ENCODE measurements around the gene MRPL22.
"Not testable (repeated sequence)": the region's sequence is repeated elsewhere in the genome, so short reads cannot be mapped to it uniquely, and the experiment has no call there.

Gene MRPL22

DNA sequence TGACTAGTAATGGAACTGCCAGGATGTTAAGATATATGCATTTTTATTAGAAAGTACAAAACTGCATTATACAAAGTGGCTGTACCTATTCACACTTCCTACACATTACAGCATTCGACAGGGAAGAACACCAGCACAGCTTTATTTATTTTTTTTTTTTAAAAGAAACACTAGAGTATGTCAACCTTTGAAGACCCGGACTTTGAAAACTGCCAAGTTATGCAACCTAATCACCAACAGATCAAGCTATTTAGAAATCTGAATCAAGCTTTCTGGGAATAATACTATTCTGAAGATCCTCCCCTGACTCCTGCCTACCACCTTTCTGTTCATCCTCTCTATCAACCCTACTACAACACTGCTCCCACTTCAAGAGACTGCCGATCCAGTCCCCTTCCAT lies 7.3 kb upstream of the MRPL22 start:
- H3K9me3 Mint-ChIP-seq: no peaks in the 10 kb centered on the region
- ATAC-seq: no peak
- H3K27me3 Mint-ChIP-seq: no peaks in the 10 kb centered on the region
- no peak overlapping the region for H3K4me3 Mint-ChIP-seq
- peaks cover 22% of the 10 kb centered on the region for H3K4me1 Mint-ChIP-seq
- peak overlapping the region in 1 of 2 donors; percentile 0 for H3K27ac Mint-ChIP-seq
- no peak for DNase-seq

DNA sequence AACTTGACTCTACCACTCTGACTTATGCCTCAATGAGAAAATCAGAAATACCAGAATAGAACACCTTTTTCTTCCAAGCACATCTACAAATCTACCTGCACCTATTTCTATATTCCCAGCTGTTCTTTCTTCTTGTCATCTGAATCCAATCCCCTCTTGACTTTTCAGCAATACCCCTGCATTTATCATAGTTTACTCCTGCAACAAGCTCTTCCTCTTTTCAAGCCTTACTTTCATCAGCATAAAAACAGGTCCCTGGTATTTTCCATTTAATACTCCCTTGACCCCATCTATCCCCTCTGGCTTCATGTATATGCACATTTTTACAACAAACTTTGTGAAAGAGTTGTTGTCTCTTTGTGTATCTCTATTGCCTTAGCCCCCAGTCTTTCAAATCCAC lies 6.0 kb upstream of the MRPL22 start:
- Mint-ChIP-seq H3K27ac (no peak overlapping the region), H3K4me1 (peaks cover 30% of the 10 kb centered on the region), H3K9me3 (no peaks in the 10 kb centered on the region), H3K27me3 (no peaks in the 10 kb centered on the region), H3K4me3 (no peak overlapping the region)
- DNase-seq (no peak), ATAC-seq (no peak)

DNA sequence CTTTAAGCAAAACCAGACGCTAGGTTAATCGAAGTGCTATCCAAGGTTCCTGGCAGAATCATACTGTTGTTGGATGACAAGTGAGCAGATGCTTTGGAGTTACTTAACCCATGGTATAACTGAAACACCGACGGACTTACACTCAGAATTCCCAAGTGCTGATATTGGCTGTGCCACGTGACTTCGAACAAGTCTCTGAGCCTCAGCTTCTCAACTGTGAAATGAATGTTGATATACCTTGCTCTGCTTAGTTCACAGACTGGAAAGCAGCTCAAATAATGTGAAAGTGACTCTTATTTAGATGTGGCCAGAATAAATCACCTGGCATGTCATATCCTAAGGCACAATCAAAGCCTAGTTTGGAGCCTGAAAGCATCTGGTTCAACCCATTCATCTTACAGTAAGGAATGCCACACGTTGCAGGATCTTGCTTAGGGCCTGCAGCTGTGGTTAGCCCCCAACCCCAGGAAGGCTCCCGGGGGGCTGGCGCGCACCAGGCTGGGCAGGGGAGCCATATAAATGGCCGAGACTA lies 3.6 kb upstream of the MRPL22 start:
- no peaks in the 10 kb centered on the region for H3K27me3 Mint-ChIP-seq
- peaks cover 36% of the 10 kb centered on the region for H3K4me1 Mint-ChIP-seq
- no peaks in the 10 kb centered on the region for H3K9me3 Mint-ChIP-seq
- H3K4me3 Mint-ChIP-seq: peak overlapping the region; percentile 87 to 91
- ATAC-seq (no peak), DNase-seq (no peak)
- peak overlapping the region in 1 of 2 donors; percentile 91 for H3K27ac Mint-ChIP-seq

DNA sequence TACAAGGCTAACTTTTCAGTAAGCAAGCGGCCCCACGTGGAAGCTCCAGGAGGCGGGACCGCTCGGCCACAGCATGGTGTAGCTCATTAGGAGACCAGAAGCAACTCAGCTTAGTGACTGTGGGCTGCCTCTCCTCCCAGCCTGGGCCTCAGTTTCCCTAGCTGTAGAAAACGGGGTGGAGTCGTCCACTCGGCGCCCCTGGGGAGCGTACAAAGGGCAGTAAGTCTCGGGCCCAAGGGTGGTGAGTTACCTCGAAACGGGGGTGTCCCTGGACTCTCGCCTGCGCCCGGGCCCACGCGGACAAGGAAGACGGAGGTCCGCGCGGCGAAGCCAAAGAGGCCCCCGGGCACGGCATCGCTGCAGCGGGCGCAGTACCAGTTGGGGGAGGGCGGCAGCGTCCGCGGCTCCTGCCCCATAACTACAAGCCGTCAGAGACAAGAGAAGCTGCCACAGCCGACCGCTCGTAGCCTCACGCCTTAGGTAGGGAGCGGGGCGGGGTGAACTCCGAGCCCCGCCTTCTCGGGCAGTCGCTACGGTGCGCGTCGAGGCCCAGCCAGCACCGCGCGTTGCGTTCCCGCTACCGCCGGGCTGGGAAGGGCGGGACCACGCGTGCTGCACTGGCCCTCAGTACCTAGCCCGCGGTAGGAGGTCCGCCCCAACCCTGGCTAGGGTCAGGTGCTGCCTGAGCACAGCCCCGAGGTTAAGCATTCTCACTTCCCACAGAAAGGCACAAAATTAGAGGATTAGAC lies 3.0 kb upstream of the MRPL22 start, which contains the start of gene GEMIN5:
TSS of gene GEMIN5 (minus strand) at position 494 of the 749 bp plus-strand sequence. CDS start at position 416, 78 bp downstream.
- ATAC-seq (peak; percentile 95), DNase-seq (peak; percentile 81 to 86)
- Mint-ChIP-seq H3K4me3 (peak within 1 kb of the TSS; percentile 87 to 91), H3K9me3 (no peaks in the 10 kb centered on the region), H3K27me3 (no peaks in the 10 kb centered on the region), H3K27ac (peak within 1 kb of the TSS; percentile 86 to 91), H3K4me1 (peaks cover 43% of the 10 kb centered on the region)

DNA sequence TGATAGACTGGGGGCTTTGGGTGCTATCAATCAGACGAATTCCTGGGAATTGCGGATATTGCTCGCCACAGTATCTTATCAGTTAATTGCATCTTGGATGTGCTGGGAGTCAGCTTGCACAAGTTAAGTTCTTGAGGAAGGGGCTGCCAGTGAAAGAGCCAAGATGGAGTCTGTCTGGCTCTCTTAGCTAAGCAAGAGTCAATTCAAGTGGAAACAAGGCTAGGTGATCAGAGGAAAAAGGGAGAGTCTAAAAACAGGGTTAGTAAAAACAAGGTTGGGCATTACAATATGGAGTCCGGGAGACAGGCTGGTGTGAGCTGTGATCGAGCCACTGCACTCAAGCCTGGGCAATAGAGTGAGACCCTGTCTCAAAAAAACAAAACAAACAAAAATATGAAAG lies 1.5 kb upstream of the MRPL22 start:
- peak overlapping the region; percentile 2 to 34 for H3K4me3 Mint-ChIP-seq
- not testable (repeated sequence) for ATAC-seq, H3K27ac Mint-ChIP-seq, H3K9me3 Mint-ChIP-seq, H3K27me3 Mint-ChIP-seq, DNase-seq
- peaks cover 48% of the 10 kb centered on the region for H3K4me1 Mint-ChIP-seq

DNA sequence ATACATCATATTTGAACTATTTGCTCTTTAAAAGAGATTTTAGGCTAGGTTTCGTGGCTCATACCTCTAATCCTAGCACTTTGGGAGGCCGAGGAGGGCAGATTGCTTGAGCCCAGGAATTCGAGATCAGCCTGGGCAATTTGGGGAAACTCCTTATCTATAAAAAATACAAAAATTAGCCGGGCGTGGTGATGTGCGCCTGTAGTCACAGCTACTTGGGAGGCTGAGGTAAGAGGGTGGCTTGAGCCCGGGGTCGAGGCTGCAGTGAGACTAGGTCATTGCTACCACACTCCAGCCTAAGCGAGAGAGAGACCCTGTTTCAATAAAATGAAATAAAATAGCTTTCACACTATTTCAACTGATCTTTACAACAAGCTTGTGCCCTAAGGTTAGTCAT lies 500 bp upstream of the MRPL22 start:
- H3K4me3 Mint-ChIP-seq: peak overlapping the region; percentile 93 to 96
- peaks cover 38% of the 10 kb centered on the region for H3K4me1 Mint-ChIP-seq
- no peaks in the 10 kb centered on the region for H3K9me3 Mint-ChIP-seq
- H3K27ac Mint-ChIP-seq: peak overlapping the region; percentile 19 to 98
- ATAC-seq: no peak
- H3K27me3 Mint-ChIP-seq: no peaks in the 10 kb centered on the region
- no peak for DNase-seq

DNA sequence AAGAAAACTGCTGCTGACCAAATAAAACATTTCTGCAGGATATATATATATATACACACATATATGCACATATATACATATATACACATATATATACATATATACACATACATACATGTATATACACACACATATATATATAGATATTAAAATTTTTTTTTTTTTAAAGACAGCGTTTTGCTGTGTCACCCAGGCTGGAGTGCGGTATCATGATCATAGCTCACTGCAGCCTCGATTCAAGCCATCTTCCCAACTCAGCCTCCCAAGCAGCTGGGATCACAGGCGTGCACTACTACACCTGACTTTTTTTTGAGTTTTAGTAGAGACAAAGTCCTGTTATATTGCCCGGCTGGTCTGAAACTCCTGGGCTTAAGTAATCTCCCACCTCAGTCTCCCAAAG lies 2.7 kb downstream of the MRPL22 start:
- ATAC-seq: no peak
- Mint-ChIP-seq H3K9me3 (no peaks in the 10 kb centered on the region), H3K4me3 (no peak overlapping the region), H3K27ac (no peak overlapping the region), H3K27me3 (no peaks in the 10 kb centered on the region), H3K4me1 (peaks cover 26% of the 10 kb centered on the region)
- no peak for DNase-seq

DNA sequence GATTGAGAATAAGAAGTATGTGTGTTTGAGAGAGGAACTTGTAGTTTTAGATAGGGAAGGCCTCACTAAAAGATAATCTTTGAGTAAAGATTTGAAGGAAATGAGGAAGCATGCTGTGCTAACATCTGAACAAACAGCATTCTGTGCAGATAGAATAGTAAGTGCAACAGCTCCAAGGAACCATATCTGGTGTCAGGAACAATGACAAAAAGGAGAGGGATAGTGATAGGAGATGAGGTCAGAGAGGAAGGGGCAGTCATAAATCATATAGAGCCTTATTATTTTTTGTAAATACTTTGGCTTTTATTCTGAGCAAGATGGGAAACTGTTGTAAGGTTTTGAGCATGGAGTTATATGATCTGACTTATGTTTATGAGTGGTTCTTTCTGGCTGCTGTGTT lies 3.8 kb downstream of the MRPL22 start:
- H3K27ac Mint-ChIP-seq: no peak overlapping the region
- DNase-seq (no peak), ATAC-seq (no peak)
- no peaks in the 10 kb centered on the region for H3K27me3 Mint-ChIP-seq
- H3K4me1 Mint-ChIP-seq: peaks cover 26% of the 10 kb centered on the region
- H3K9me3 Mint-ChIP-seq: no peaks in the 10 kb centered on the region
- H3K4me3 Mint-ChIP-seq: no peak overlapping the region

DNA sequence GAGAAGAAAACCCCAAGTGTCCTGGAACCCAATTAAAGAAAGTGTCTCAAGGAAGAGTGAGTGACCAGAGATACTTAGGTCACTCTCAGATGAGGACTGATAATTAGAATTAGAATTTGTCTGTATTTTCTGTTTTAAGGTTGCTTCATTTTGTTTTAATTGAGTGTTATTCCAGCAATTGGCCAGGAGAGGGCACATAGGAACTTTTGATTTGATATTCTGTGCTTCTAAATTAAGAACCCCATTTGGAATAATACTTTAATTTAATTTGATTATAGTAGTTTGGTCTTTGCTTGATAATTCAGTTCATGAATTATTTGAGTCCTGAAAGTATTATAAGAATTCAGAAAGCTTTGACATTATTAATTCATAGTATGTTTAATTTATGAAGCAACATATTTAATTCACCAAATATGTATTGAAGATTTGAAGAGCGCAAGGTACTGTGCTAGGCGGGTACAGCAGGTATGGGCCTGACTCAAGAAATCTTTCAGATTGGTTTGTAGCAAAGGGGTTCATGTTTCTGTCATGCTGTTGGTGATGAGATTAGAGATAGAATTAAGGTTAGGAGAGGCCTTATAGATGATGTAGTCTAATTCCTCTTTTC lies 4.9 kb downstream of the MRPL22 start:
- ATAC-seq (no peak), DNase-seq (no peak)
- Mint-ChIP-seq H3K4me3 (no peak overlapping the region), H3K27ac (no peak overlapping the region), H3K9me3 (no peaks in the 10 kb centered on the region), H3K4me1 (peaks cover 25% of the 10 kb centered on the region), H3K27me3 (no peaks in the 10 kb centered on the region)

DNA sequence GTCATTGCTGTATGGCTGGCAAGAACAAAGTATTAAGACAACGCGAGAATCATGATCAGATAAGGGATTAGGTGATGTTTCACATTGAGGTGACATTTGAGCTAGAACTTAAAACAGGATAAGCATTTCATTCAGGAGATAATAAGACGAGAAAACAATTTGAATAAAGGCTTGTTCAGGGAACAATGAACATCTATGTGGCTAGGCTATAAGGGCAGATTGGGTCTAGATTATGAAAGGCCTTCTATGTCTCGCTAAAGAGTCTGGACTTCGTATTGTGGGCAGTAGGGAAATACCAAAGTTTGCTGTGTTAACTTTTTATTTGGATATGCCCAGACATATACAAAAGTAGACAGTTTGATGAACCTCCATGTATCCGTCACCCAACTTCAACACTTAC lies 6.9 kb downstream of the MRPL22 start:
- no peaks in the 10 kb centered on the region for H3K9me3 Mint-ChIP-seq
- H3K27me3 Mint-ChIP-seq: no peaks in the 10 kb centered on the region
- DNase-seq: no peak

DNA sequence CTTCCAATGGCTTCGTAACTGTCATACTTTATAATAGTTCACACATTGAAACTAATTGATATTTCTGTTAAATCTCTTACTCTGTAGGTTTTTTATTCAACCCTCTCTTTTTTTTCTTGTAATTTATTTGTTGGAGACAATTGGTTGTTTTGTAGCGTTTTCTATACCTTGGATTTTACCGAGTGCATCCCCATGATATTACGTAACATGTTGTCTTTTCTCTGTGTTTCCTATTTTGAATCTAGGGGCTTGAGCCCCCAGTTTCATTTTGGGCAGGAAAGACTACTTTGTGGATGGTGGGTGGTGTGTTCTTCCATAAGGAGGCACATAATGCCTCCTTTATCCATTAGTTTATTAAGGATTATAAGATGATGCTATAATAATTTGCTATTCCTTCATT lies 7.4 kb downstream of the MRPL22 start:
- H3K27ac Mint-ChIP-seq: no peak overlapping the region
- DNase-seq (no peak), ATAC-seq (no peak)
- no peak overlapping the region for H3K4me3 Mint-ChIP-seq
- no peaks in the 10 kb centered on the region for H3K27me3 Mint-ChIP-seq
- H3K4me1 Mint-ChIP-seq: peaks cover 14% of the 10 kb centered on the region
- H3K9me3 Mint-ChIP-seq: no peaks in the 10 kb centered on the region

More for the DNA sequence above, 6.9 kb downstream of the MRPL22 start:
- Mint-ChIP-seq H3K4me1 (peaks cover 19% of the 10 kb centered on the region), H3K27ac (no peak overlapping the region), H3K4me3 (no peak overlapping the region)
- ATAC-seq: no peak

DNA sequence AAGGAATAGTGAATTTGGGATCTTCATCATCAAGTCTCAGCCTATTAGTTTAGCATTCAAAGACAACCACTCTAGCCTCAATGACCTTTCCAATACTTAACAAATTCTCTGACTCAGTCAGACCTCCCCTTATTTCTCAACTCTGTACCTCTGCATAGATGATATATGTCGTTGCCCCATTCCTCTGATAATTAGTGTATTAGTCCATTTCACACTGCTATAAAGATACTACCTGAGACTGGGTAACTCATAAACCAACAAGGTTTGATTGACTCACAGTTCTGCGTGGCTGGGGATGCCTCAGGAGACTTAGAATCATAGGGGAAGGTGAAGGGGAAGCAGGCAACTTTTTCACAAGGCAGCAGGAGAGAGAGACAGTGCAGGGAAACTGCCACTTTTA lies 8.9 kb downstream of the MRPL22 start:
- H3K4me3 Mint-ChIP-seq: no peak overlapping the region
- H3K27ac Mint-ChIP-seq: no peak overlapping the region
- peaks cover 14% of the 10 kb centered on the region for H3K4me1 Mint-ChIP-seq
- ATAC-seq (no peak), DNase-seq (no peak)
- H3K27me3 Mint-ChIP-seq: no peaks in the 10 kb centered on the region
- H3K9me3 Mint-ChIP-seq: no peaks in the 10 kb centered on the region

DNA sequence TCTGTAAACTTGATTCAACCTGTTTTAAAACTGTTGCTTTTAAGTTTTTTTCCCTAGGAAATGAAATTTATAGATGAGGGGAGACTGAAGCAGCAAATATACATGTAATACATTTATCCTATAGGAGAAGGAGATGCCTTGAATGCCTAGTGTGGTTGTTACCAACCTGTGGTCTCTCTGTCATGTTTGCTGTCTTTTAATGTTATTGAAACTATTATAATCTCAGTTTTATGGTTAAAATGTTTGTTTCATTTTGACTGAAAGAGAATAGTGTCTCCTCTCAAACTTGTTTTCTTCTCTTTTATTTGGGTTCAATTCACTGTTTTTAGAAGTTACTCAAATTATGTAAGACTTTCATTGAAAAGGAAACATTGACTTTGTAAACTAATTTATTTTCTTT lies 15.8 kb downstream of the MRPL22 start:
- Mint-ChIP-seq H3K9me3 (no peaks in the 10 kb centered on the region), H3K4me1 (peaks cover 6% of the 10 kb centered on the region), H3K27me3 (no peaks in the 10 kb centered on the region), H3K4me3 (no peak overlapping the region), H3K27ac (no peak overlapping the region)
- DNase-seq (no peak), ATAC-seq (no peak)

DNA sequence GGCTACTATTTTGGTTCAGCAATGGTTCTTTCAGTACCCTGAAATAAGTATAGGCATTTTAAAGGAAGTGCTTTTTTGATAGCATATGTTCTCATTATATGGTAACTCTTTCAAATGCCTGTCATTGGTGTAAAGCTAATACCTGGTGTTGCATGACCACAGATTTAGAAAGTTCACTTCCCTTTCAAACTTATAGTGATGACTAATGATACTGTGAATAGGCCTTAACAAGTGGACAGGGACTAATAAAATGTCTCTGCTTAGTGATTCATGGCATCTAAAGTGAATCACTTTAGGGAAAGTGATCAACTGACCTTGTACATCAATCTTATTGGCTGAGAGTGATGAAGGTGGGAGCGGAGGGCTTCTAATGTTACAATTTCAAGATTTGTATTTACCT lies 21.6 kb downstream of the MRPL22 start:
- no peaks in the 10 kb centered on the region for H3K9me3 Mint-ChIP-seq
- no peak for DNase-seq
- no peak for ATAC-seq
- no peaks in the 10 kb centered on the region for H3K4me1 Mint-ChIP-seq
- H3K27me3 Mint-ChIP-seq: no peaks in the 10 kb centered on the region
- no peak overlapping the region for H3K27ac Mint-ChIP-seq
- H3K4me3 Mint-ChIP-seq: no peak overlapping the region

DNA sequence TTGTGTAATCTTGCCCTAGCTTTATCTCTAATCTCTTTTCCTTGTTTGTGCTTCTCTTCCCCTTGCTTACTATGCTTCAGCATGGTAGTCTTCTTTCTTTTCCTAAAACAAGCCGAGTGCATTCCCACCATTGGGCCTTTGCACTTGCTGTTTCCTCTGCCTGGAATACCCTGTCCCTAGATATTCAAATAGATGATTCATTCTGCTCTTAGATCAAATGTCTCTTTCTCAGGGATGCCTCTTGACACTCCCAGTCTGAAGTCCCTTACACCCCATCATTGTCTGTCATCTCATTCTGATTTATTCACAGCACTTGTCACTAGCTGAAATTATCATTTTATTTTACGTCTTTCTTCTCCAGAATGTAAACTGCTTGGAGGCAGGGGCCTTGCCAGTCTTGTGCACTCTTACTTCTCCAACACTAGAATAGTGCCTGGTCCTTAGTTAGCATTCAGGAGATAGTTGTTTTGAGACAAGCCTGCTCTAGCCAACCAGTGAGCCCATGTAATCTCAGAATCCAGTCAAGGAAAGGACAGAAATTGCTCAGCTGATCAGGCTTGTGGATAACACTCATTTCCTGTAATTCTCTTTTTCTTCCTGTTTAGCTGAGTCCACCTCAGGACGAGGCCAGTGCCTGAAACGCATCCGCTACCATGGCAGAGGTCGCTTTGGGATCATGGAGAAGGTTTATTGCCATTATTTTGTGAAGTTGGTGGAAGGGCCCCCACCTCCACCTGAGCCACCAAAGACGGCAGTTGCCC lies 25.4 kb downstream of the MRPL22 start:
- no peaks in the 10 kb centered on the region for H3K27me3 Mint-ChIP-seq
- no peaks in the 10 kb centered on the region for H3K4me1 Mint-ChIP-seq
- DNase-seq (no peak), ATAC-seq (no peak)
- no peaks in the 10 kb centered on the region for H3K9me3 Mint-ChIP-seq
- no peak overlapping the region for H3K4me3 Mint-ChIP-seq
- H3K27ac Mint-ChIP-seq: peak overlapping the region in 1 of 2 donors; percentile 16

DNA sequence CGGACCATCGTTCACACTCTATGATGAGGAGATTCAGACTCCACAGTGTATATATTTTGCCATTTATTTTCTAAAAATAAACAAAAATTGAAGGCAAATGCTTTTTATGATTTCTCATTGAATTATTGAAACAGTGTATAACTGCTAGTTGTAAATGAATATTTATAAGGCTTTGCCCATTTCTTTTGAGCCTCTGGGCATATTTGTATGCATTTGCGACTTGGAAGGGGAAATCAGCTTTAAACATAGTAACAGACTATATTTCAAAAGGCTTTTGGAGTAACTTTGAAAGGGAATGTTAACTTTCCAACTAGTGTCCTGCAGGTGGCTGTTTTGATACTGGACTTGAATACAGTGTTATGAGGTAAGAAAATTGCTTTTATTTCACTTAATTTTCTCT lies 26.0 kb downstream of the MRPL22 start:
- DNase-seq (no peak), ATAC-seq (no peak)
- H3K27ac Mint-ChIP-seq: no peak overlapping the region
- no peaks in the 10 kb centered on the region for H3K4me1 Mint-ChIP-seq
- no peaks in the 10 kb centered on the region for H3K27me3 Mint-ChIP-seq
- no peak overlapping the region for H3K4me3 Mint-ChIP-seq
- H3K9me3 Mint-ChIP-seq: no peaks in the 10 kb centered on the region

Measured in stimulated activated naive CD8-positive, alpha-beta T cell treated with anti-CD3 and anti-CD28 coated beads, Interleukin-15, amount 100 ng/mL, for 72 hours (primary cell).